GM12872 (cell line): ENCODE results near the gene DRC7.

Experiments
- TF ChIP-seq, protein P1 (sequence below): IDR thresholded peaks from 3 replicates; pipeline ENCODE4 v1.5.1; 2011; ENCODE audit warnings: low read depth, mild to moderate bottlenecking, low read length, moderate library complexity; ENCODE audit not compliant: insufficient read depth

DRC7 gene

GRCh38 chr16:57739756-57740422, 45.3 kb downstream of the DRC7 start:
- TF ChIP-seq, protein P1, sequence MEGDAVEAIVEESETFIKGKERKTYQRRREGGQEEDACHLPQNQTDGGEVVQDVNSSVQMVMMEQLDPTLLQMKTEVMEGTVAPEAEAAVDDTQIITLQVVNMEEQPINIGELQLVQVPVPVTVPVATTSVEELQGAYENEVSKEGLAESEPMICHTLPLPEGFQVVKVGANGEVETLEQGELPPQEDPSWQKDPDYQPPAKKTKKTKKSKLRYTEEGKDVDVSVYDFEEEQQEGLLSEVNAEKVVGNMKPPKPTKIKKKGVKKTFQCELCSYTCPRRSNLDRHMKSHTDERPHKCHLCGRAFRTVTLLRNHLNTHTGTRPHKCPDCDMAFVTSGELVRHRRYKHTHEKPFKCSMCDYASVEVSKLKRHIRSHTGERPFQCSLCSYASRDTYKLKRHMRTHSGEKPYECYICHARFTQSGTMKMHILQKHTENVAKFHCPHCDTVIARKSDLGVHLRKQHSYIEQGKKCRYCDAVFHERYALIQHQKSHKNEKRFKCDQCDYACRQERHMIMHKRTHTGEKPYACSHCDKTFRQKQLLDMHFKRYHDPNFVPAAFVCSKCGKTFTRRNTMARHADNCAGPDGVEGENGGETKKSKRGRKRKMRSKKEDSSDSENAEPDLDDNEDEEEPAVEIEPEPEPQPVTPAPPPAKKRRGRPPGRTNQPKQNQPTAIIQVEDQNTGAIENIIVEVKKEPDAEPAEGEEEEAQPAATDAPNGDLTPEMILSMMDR, result no peak

DNA sequence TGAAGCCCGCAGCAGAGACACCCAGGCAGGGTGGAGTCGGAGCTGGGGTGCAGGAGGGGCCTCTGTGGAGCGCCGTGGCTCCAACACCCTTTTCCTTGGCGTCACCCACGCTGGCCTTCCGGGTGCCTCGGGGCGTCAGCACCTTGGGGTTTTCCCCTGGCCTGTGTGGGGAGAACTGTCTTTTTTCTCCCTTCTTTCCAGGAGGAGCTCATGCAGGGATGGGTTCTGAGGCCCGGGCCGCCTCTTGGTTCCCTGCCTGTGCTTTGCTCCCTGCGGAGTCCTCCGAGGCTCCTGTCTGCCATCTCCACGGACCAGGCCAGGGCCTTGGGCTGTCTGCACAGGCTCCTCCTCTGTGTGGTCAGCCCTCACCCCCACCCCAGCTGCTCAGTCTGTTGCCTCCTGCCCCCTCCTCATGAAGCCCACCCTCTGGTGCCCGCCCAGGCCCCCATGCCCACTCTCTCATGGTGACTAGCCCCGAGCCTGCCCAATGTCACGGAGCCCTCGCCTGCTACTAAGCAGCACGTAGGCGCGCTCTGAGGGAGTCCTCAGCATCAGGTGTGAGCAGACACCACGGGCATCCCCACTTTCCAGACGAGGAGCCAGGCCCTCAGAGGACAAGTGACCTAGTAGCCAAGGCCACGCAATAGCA, 45.9 kb downstream of the DRC7 start:
- TF ChIP-seq, protein P1, result no peak

GRCh38 chr16:57741660-57742191, 47.1 kb downstream of the DRC7 start:
- TF ChIP-seq, protein P1, result no peak

DNA sequence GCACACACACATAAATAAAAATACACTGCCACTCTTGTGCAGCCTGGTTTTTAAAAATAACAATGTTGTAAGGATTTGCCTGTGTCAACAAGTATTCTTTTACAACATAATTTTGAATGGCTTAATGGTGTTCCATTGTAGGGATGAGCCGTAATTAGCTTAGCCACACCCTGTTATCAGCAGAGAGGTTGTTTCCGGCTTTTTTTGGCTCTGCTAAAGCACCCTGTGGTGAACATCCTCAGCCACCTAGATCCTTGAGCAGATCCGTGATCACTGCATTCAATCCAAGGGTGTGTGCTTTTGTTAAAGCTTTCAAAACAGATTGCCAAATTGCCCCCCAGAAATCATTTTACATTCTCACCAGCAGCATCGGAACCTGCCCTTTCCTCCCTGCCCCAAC, 47.9 kb downstream of the DRC7 start:
- TF ChIP-seq, protein P1, result no peak

- TF ChIP-seq, protein P1, result no peak
Observed at GRCh38 chr16:57743458-57743857, 48.9 kb downstream of the DRC7 start.

GRCh38 chr16:57743886-57744641, 49.5 kb downstream of the DRC7 start:
- TF ChIP-seq, protein P1, result no peak

- TF ChIP-seq, protein P1, result no peak
Observed at GRCh38 chr16:57744642-57744903, 50.0 kb downstream of the DRC7 start.
